ENCODE measurements around the gene THYN1. TPM values are rescaled to one million over a fixed set of nuclear protein-coding genes. Genes with fewer than 3 reads are reported as not detected.

The THYN1 gene
- total and polyA plus RNA-seq, 2 of the 13 experiments (the other 11 are each of a cell fraction or from before 2014, with no cell fraction given): 36.1 to 87.6 TPM

GRCh38 chr11:134253188-134253993 is at the start of gene THYN1, which contains the start of gene ACAD8 (continued):
- TF ChIP-seq HMGXB3 (CRISPR knock-in tag; IDR thresholded peaks at IDR 0.05; ENCODE audit: borderline replicate concordance): 0 out of 2 replicates have a peak, but pooled peaks have one; percentile 47
- TF ChIP-seq ZNF777 (CRISPR knock-in tag; IDR thresholded peaks at IDR 0.05): 0 out of 2 replicates have a peak, but pooled peaks have one; percentile 37
- TF ChIP-seq ZNF768 (CRISPR knock-in tag; IDR thresholded peaks at IDR 0.05): 0 out of 2 replicates have a peak, but pooled peaks have one; percentile 19
- TF ChIP-seq SNAPC4 (CRISPR knock-in tag; IDR thresholded peaks at IDR 0.05): no peak
- peak; percentile 80 for TF ChIP-seq KAT7 (CRISPR knock-in tag; IDR thresholded peaks at IDR 0.05; ENCODE audit: borderline replicate concordance)
- TF ChIP-seq MAF1 (CRISPR knock-in tag; IDR thresholded peaks at IDR 0.05; ENCODE audit: borderline replicate concordance): no peak
- TF ChIP-seq GATAD2A (CRISPR knock-in tag; IDR thresholded peaks at IDR 0.05): no peak; the same call in 1 of the 2 replicates
- peak; percentile 93 for TF ChIP-seq SAP130 (CRISPR knock-in tag; IDR thresholded peaks at IDR 0.05; ENCODE audit: low read depth)
- TF ChIP-seq RBAK (CRISPR knock-in tag; IDR thresholded peaks at IDR 0.05): no peak
- TF ChIP-seq HDAC6 (IDR thresholded peaks at IDR 0.05; ENCODE audit: low read depth, low read length): no peak
- peak; percentile 57; the same call in 1 of the 2 replicates for TF ChIP-seq KDM5A (IDR thresholded peaks at IDR 0.05; ENCODE audit: borderline replicate concordance, low read length)
- no peak for TF ChIP-seq BHLHE40 (IDR thresholded peaks at IDR 0.05; ENCODE audit: low read length)
- TF ChIP-seq ZBTB10 (CRISPR knock-in tag; IDR thresholded peaks at IDR 0.05; ENCODE audit: borderline replicate concordance): no peak; the same call in 1 of the 2 replicates
- TF ChIP-seq ARHGAP35 (CRISPR knock-in tag; IDR thresholded peaks at IDR 0.05; ENCODE audit: borderline replicate concordance): no peak; the same call in 1 of the 2 replicates
- no peak for TF ChIP-seq ZNF180 (CRISPR knock-in tag; IDR thresholded peaks at IDR 0.05; ENCODE audit: borderline replicate concordance, low read depth)
- TF ChIP-seq ZNF253 (CRISPR knock-in tag; IDR thresholded peaks at IDR 0.05; ENCODE audit: borderline replicate concordance): no peak
- TF ChIP-seq POLR2AphosphoS5 (IDR thresholded peaks at IDR 0.05; ENCODE audit: low read depth, low read length): peak; percentile 93
